KMS-11 (cell line): ENCODE measurements around the gene KCNF1.

Experiments
- H2AFZ ChIP-seq: fragments of 200-600 bp; sonication (generic); 2 replicates; pipeline ENCODE4 v1.6.1; 2016; ENCODE audit warnings: antibody characterized with exemption, mixed run types, low read depth
- H3K27ac ChIP-seq: fragments of 200-600 bp; sonication (generic); 2 replicates; pipeline ENCODE4 v1.6.1; 2016; ENCODE audit warnings: mild to moderate bottlenecking, mixed run types
- H3K27me3 ChIP-seq: fragments of 200-600 bp; sonication (generic); 2 replicates; pipeline ENCODE4 v1.6.1; 2017; ENCODE audit warnings: mild to moderate bottlenecking, low read depth, mixed run types, moderate library complexity; ENCODE audit not compliant: insufficient read depth
- H3K36me3 ChIP-seq: fragments of 200-600 bp; sonication (generic); 2 replicates; pipeline ENCODE4 v1.6.1; 2017; ENCODE audit warnings: mild to moderate bottlenecking, mixed run types; ENCODE audit not compliant: insufficient read depth
- H3K4me1 ChIP-seq: fragments of 200-600 bp; sonication (generic); 2 replicates; pipeline ENCODE4 v1.6.1; 2016; ENCODE audit warnings: mild to moderate bottlenecking, low read depth, mixed run types; ENCODE audit not compliant: poor library complexity, severe bottlenecking
- H3K4me2 ChIP-seq: fragments of 200-600 bp; sonication (generic); 2 replicates; pipeline ENCODE4 v1.7.0; 2016; ENCODE audit warnings: mild to moderate bottlenecking, mixed run types
- H3K4me3 ChIP-seq: fragments of 200-600 bp; sonication (generic); IDR thresholded peaks from 2 replicates; pipeline ENCODE4 v1.6.1; 2017; ENCODE audit warnings: low read depth, low read length, mixed read lengths; ENCODE audit not compliant: insufficient read depth
- H3K79me2 ChIP-seq: fragments of 200-600 bp; sonication (generic); 2 replicates; pipeline ENCODE4 v1.6.1; 2016; ENCODE audit warnings: low read depth, mixed run types; ENCODE audit not compliant: insufficient read depth
- H3K9ac ChIP-seq: fragments of 200-600 bp; sonication (generic); 2 replicates; pipeline ENCODE4 v1.6.1; 2016; ENCODE audit warnings: mild to moderate bottlenecking, mixed run types
- H4K20me1 ChIP-seq: fragments of 200-600 bp; sonication (generic); 2 replicates; pipeline ENCODE4 v1.6.1; 2016; ENCODE audit warnings: mild to moderate bottlenecking, mixed run types; ENCODE audit not compliant: insufficient read depth
- TF ChIP-seq, protein P1 (sequence below): fragments of 200-600 bp; sonication (generic); conservative IDR thresholded peaks from 2 replicates; pipeline ENCODE4 v1.6.1; 2017; ENCODE audit warnings: low read depth, mild to moderate bottlenecking, antibody characterized with exemption, low read length, moderate library complexity, mixed read lengths

The KCNF1 gene

DNA sequence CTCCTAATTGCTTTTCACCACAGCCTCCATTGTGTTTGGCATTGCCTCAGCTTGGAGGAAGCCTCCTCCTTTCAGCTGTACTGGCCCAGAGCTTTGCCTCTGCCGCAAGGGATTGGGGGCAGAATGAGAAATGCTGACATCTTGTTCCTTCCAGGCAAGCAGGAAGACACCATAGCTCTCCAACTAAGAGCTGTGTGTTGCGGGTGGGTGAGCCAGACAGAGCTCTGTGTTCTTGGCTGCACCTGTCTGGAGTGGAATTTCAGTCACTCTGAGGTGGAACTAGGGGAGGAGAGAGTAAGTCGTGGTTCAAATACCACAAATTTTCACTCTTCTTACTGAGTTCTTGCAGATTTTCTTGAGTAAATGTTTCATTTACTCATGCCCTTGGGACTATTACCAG lies 36.6 kb upstream of the KCNF1 start:
- H3K27me3 ChIP-seq, result no peaks in the 10 kb centered on the region
- H3K4me2 ChIP-seq, result no peak overlapping the region
- no peak overlapping the region for H2AFZ ChIP-seq
- no peaks in the 10 kb centered on the region for H3K79me2 ChIP-seq
- H3K36me3 ChIP-seq, result no peaks in the 10 kb centered on the region; the same call in 1 of the 2 replicates
- H4K20me1 ChIP-seq, result no peaks in the 10 kb centered on the region
- H3K4me1 ChIP-seq, result no peaks in the 10 kb centered on the region
- no peak overlapping the region for H3K27ac ChIP-seq
- no peak overlapping the region for H3K4me3 ChIP-seq
- TF ChIP-seq, protein P1, sequence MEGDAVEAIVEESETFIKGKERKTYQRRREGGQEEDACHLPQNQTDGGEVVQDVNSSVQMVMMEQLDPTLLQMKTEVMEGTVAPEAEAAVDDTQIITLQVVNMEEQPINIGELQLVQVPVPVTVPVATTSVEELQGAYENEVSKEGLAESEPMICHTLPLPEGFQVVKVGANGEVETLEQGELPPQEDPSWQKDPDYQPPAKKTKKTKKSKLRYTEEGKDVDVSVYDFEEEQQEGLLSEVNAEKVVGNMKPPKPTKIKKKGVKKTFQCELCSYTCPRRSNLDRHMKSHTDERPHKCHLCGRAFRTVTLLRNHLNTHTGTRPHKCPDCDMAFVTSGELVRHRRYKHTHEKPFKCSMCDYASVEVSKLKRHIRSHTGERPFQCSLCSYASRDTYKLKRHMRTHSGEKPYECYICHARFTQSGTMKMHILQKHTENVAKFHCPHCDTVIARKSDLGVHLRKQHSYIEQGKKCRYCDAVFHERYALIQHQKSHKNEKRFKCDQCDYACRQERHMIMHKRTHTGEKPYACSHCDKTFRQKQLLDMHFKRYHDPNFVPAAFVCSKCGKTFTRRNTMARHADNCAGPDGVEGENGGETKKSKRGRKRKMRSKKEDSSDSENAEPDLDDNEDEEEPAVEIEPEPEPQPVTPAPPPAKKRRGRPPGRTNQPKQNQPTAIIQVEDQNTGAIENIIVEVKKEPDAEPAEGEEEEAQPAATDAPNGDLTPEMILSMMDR, result no peak
- H3K9ac ChIP-seq, result no peak overlapping the region

DNA sequence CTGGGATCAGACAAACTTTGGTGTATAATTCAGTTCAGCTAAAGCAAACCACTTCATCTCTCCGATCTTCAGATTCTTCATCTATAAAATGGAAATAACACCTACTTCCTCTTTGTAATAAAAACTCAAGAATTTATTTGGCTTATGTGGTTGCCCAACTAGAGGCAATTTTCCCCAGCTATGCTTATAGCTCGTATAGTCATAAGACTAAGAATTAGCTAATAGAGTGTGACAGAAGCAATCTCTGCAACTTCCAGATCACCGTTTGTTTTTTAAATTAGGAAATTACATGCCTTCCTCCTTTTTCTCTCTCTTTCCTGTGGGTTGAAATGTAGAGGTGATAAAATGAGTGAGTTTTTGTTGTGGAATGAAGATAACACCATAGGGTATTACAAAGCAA lies 35.3 kb upstream of the KCNF1 start:
- Histone ChIP-seq H3K36me3 (no peaks in the 10 kb centered on the region; the same call in 1 of the 2 replicates), H3K27me3 (no peaks in the 10 kb centered on the region), H3K9ac (no peak overlapping the region), H3K27ac (no peak overlapping the region), H3K4me2 (no peak overlapping the region), H2AFZ (no peak overlapping the region), H3K79me2 (no peaks in the 10 kb centered on the region), H3K4me1 (no peaks in the 10 kb centered on the region), H3K4me3 (no peak overlapping the region), H4K20me1 (no peaks in the 10 kb centered on the region)
- TF ChIP-seq, protein P1, result no peak

DNA sequence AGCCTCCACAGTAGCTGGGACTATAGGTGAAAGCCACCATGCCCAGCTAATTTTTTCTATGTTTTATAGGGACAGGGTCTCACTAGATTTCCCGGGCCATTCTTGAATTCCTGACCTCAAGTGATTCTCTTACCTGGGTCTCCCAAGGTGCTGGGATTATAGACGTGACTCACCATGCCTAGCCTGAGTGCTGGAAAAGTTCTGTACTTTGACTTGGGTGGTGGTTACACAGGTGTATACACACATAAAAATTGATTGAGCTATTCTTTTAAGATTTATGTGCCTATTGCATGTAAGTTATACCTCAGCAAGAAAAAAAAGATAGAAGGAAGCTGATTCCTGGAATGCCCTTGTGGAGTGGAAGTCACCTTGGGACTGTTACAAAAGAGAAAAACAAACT lies 34.8 kb upstream of the KCNF1 start:
- Histone ChIP-seq H3K4me3 (no peak overlapping the region), H4K20me1 (no peaks in the 10 kb centered on the region), H3K27ac (no peak overlapping the region), H3K4me1 (no peaks in the 10 kb centered on the region), H3K4me2 (no peak overlapping the region), H3K79me2 (no peaks in the 10 kb centered on the region), H3K9ac (no peak overlapping the region), H3K36me3 (no peaks in the 10 kb centered on the region; the same call in 1 of the 2 replicates), H3K27me3 (no peaks in the 10 kb centered on the region), H2AFZ (no peak overlapping the region)
- TF ChIP-seq, protein P1, result no peak

DNA sequence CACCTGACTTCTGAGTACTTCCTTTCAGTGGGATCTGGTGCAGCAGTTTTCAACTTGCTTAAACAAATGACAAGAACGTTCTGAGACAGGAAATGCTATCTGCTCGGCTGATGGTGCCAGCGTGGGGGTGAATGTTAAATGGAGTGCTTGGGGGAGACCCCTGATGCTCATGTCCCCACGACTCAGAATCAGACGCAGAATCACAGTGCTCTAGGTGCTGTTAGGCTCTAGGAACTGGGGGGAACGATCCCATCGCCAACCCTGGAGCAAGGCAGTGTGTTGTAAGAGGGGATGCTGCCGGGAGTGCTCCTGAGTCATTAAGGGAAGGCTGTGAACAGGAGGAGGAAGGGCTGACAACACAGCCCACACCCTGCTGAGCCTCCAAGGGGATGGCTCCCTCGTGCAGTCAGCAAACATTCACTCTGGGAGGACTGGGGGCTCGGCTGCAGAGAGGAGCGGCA lies 34.1 kb upstream of the KCNF1 start:
- no peaks in the 10 kb centered on the region for H3K79me2 ChIP-seq
- no peak overlapping the region for H3K27ac ChIP-seq
- no peaks in the 10 kb centered on the region for H4K20me1 ChIP-seq
- no peaks in the 10 kb centered on the region for H3K27me3 ChIP-seq
- H3K4me1 ChIP-seq, result no peaks in the 10 kb centered on the region
- H3K4me2 ChIP-seq, result no peak overlapping the region
- no peaks in the 10 kb centered on the region; the same call in 1 of the 2 replicates for H3K36me3 ChIP-seq
- no peak overlapping the region for H3K4me3 ChIP-seq
- H3K9ac ChIP-seq, result no peak overlapping the region
- TF ChIP-seq, protein P1, result no peak
- H2AFZ ChIP-seq, result no peak overlapping the region
